NCI-H2227 (cell line): ENCODE results near the gene IGLL1.
"Not testable (repeated sequence)": the region's sequence is repeated elsewhere in the genome, so short reads cannot be mapped to it uniquely, and the experiment has no call there.

Experiments
- DNase-seq: peaks from one replicate; lab custom pipeline; 2025; ENCODE audit not compliant: unreplicated experiment; lab: John Stamatoyannopoulos, UW

The IGLL1 gene

GRCh38 chr22:23542391-23542790 lies 37.7 kb downstream of the IGLL1 start:
- not testable (repeated sequence) for DNase-seq

- DNase-seq, result peak; percentile 15
These were observed 38.2 kb downstream of the IGLL1 start for GRCh38 chr22:23541849-23542281.

DNA sequence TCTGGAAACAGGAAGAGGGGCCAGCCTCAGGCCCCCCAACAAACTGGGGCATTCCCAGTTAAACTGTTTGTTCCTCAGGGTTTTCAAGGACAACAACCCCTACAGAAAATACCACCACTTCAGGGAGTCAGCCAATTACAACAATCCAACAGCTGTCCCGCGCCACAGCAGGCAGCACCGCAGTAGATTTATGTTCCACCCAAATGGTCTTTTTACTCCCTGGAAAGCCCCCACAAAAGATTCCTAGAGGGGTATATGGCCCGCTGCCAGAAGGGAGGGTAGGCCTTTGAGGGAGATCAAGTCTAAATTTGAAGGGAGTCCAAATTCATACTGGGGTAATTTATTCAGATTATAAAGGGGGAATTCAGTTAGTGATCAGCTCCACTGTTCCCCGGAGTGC lies 39.3 kb downstream of the IGLL1 start:
- DNase-seq, result not testable (repeated sequence)

GRCh38 chr22:23539839-23540198 lies 40.3 kb downstream of the IGLL1 start:
- not testable (repeated sequence) for DNase-seq

DNA sequence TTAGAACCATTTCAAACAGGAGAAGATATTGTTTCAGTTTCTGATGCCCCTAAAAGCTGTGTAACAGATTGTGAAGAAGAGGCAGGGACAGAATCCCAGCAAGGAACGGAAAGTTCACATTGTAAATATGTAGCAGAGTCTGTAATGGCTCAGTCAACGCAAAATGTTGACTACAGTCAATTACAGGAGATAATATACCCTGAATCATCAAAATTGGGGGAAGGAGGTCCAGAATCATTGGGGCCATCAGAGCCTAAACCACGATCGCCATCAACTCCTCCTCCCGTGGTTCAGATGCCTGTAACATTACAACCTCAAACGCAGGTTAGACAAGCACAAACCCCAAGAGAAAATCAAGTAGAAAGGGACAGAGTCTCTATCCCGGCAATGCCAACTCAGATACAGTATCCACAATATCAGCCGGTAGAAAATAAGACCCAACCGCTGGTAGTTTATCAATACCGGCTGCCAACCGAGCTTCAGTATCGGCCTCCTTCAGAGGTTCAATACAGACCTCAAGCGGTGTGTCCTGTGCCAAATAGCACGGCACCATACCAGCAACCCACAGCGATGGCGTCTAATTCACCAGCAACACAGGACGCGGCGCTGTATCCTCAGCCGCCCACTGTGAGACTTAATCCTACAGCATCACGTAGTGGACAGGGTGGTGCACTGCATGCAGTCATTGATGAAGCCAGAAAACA lies 40.8 kb downstream of the IGLL1 start:
- peak; percentile 56 for DNase-seq

GRCh38 chr22:23538696-23539030 lies 41.4 kb downstream of the IGLL1 start:
- not testable (repeated sequence) for DNase-seq

DNA sequence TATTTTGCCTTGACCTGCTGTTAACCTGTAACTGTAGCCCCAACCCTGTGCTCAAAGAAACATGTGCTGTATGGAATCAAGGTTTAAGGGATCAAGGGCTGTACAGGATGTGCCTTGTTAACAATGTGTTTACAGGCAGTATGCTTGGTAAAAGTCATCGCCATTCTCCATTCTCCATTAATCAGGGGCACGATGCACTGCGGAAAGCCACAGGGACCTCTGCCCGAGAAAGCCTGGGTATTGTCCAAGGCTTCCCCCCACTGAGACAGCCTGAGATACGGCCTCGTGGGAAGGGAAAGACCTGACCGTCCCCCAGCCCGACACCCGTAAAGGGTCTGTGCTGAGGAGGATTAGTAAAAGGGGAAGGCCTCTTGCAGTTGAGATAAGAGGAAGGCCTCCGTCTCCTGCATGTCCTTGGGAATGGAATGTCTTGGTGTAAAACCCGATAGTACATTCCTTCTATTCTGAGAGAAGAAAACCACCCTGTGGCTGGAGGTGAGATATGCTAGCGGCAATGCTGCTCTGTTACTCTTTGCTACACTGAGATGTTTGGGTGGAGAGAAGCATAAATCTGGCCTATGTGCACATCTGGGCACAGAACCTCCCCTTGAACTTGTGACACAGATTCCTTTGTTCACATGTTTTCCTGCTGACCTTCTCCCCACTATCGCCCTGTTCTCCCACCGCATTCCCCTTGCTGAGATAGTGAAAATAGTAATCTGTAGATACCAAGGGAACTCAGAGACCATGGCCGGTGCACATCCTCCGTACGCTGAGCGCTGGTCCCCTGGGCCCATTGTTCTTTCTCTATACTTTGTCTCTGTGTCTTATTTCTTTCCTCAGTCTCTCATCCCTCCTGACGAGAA lies 42.0 kb downstream of the IGLL1 start:
- not testable (repeated sequence) for DNase-seq

DNA sequence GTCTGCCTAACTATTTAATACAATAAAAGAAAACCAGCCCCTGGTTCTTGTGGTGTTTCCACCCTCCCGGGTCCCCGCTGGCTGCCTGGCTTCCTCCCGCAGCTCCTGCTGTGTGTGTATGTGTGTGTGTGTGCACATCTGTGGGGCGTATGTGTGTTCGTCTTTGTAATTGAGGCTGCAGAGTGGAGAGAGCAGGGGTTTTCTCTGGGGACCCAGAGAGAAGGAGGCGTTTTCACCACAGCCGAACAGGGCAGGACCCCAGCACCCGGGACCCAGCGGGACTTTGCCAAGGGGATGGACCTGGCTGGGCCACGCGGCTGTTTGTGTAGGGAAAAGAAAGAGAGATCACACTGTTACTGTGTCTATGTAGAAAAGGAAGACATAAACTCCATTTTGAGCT lies 42.7 kb downstream of the IGLL1 start:
- DNase-seq, result peak; percentile 17

DNA sequence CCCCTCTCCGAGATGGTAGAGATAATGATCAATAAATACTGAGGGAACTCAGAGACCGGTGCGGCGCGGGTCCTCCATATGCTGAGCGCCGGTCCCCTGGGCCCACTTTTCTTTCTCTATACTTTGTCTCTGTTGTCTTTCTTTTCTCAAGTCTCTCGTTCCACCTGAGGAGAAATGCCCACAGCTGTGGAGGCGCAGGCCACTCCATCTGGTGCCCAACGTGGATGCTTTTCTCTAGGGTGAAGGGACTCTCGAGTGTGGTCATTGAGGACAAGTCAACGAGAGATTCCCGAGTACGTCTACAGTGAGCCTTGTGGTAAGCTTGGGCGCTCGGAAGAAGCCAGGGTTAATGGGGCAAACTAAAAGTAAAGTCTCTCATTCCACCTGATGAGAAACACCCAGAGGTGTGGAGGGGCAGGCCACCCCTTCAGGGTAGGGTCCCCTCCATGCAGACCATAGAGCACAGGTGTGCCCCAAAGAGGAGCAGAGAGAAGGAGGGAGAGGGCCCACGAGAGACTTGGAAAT lies 43.2 kb downstream of the IGLL1 start:
- no peak for DNase-seq

GRCh38 chr22:23535790-23536661 lies 44.1 kb downstream of the IGLL1 start:
- DNase-seq, result not testable (repeated sequence)

- DNase-seq, result no peak
These were observed 45.0 kb downstream of the IGLL1 start for GRCh38 chr22:23534851-23535717.

DNA sequence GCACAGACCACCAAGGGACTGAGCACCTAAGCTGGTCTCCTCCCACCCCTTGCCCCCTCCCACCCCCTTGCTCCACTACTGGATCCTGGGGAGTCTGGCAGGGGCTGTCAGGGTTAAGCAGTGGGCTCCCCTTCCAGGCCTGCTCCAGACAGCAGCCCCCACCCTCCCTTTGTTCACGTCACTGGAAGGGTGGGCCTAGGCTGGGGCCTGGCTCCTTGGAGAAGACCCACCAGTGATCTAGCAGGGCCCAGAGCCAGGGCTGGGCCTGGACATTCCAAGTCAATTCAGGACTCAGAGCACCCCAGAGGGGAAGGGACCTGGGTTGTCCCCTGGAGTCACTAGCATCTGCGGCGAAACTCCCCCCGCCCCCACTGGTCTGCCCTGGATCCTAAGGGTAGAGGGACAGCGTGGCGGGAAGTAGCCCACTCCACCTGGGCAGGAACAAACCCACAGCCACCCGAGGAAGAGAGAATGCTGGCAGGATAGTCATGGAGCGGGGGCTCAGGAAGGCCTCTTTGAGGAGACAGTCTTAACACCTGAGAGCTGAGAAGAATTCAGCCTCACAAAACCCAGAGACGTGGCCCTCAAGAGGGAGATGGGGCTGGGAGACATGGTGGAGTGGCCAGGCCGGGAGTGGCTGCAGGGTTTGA lies 45.8 kb downstream of the IGLL1 start:
- DNase-seq, result no peak

- no peak for DNase-seq
These were observed 46.3 kb downstream of the IGLL1 start for GRCh38 chr22:23533771-23534191.

DNA sequence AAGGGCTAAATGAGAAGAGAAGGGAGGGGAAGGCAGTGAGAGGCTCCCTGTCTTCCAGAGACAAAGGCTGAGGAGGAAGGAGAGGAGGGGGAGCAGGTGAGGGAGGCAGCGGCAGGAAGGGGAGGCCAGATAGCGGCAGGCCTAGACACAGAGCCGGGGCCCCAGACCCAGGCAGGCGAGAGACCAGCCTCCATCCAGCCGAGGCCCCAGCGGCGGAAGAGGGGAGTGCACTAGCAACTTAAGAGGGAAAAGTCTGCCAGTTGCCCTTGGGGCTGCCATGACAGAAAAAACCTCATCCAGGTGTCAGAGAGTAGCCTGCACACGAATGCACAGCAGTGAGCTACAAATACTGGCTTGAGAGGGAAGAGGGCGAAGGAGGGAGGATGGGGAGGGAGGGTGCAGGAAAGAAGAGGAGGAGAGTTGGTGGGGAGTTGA lies 46.7 kb downstream of the IGLL1 start:
- peak; percentile 75 for DNase-seq

DNA sequence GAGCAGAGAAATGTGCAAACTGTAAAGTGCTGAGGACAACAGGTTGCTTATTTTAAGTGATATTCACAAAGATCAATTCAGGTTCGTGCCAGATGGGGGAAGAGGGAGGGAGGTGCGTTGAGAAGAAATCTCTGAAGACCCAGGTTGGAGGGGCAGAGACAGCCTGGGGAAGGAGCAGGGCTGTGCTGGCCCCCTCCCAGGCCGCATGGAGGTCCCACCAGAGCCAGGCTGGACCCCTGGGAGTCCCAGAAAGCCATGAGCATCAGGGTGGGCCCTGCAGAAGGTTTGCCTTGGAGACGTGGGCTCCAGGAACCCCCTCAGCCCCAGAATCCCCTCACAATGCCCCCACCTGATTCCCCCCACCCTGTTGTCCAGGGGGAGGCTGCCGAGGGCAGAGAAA lies 47.4 kb downstream of the IGLL1 start:
- DNase-seq, result no peak

GRCh38 chr22:23531966-23532705 lies 48.0 kb downstream of the IGLL1 start:
- DNase-seq, result no peak

DNA sequence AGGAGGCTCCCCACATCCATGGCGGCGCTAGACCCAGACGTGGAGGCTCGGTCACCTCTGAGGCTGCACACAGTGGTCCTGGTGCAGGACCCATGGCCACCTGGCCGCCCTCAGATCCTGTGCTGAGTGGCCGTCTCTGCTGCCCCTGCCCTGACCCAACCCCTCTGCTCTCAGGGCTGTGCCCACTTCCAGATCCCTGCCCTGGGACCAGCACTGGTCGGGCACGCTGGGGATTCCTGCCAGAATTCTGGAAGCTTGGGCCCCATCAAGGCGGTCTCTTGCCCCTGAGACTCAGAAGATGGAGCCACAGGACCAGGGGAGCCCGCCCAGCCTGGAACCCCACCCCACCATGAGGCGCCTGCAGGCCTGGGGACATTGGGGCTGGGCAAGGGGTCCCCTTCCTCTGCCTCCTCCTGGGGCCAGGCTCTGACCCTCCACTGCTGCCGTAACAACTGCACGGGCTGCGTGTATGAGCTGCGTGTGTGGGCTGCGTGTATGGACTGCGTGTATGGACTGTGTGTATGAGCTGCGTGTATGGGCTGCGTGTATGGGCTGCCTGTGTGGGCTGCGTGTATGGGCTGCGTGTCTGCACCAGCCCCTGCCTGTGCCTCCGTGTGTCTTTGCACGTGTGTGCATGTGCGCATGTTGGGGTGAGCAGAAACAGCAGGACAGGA lies 48.7 kb downstream of the IGLL1 start:
- DNase-seq, result no peak

DNA sequence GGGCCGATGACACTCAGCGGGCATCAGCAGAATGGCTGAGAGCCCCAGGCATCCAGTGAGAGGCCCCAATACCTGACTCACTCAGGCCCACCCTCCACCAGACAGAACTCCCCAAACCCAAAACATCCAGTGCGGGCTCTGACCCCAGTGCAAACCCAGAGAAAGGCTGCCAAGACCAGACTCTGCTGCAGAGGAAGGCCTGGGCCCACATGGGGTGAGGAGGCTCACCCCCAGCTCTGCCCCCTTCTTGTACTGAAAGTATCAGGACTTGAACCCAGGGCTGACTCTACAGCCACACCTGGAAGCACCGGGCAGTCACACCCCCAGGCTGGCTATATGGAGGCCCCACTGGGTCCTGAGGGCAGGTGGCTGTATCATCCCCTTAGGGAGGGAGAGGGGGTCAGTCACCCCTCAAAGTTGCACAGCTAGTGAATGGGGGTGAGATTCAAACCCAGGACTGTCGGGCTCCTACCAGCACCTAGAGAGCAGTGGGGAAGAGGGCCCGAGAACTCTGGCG lies 49.3 kb downstream of the IGLL1 start:
- DNase-seq, result no peak
